DMS79 treated with DMSO at 0.1 percent for 48 hours (cell line): ENCODE results near the gene BEST3.
"Not testable (repeated sequence)": the region's sequence is repeated elsewhere in the genome, so short reads cannot be mapped to it uniquely, and the experiment has no call there.

Source experiments
- DNase-seq: peaks from one replicate; lab custom pipeline; 2025; lab: John Stamatoyannopoulos, UW

Gene BEST3

DNA sequence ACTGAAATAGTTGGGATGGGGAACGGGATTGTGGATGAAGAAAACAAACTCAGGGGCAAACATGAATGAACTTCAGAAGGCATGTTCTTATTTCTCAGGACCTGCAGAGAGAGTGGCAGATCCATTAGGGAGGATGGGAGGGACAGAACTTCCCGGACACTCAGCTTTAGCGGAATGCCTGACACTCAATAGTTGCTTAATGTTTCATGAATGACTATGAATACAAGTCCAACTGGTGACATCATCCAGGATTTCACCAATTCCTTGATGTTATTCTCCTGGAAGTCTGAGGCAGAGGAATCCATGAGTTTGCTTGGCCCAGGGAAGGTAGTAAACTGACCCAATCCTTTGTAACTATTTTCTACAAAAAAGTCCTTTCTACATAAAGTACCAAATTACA lies 50.6 kb downstream of the BEST3 start:
- DNase-seq: no peak

DNA sequence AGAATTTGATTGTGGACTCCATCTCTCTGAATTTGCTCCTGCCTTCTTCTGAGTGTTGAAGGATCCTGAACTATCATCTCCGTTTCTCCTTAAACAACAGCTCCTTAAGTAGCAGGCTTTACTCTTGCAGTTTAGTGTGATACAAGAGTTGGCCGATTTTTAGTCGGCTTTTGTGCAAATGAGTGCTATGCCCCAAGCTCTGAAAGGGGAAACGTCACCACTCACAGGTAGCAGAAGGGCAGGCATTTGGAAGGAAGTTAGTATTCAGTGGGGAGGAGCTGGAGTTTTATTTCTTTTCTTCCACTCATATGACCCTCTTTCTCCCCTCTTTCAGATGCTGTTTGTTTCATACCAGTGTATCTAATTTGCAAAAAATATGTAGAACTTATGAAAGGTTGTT lies 51.9 kb downstream of the BEST3 start:
- no peak for DNase-seq

DNA sequence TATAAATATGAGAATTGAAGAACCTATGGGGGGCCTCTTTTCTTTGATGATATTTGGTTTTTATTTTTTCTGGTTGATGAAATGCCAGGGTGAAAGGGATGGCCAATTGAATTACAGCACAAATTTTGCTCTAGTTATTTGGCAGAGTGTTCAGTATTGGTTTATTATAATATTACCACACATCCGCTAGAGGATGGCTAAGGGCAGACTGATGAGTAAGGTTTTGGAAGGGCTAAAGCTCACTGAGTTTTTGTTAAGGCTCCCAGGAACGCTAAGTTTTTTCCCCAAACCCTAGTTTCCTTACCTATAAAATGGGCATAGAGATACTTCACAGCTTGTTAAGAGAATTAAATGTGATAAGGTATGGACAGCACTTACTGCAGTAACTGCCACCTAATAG lies 54.1 kb downstream of the BEST3 start:
- DNase-seq: no peak

DNA sequence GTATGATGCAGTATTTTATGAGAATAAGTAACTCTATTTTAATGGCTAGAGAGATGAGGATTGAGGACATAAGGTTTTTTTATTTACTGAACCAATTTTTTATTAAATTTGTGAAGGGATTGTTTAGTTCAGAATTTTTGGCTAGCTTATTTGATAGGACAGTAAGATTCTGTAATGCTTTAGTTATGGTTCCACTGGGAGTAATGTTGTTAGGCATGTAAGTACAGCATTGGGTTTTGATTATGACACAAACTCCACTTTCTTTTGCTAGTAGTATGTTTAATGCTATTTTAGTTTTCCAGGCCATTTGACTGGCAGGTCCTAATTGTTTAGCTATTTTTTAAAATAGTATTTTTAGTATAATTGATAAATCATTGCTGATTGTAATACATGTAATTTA lies 54.6 kb downstream of the BEST3 start:
- DNase-seq: no peak

DNA sequence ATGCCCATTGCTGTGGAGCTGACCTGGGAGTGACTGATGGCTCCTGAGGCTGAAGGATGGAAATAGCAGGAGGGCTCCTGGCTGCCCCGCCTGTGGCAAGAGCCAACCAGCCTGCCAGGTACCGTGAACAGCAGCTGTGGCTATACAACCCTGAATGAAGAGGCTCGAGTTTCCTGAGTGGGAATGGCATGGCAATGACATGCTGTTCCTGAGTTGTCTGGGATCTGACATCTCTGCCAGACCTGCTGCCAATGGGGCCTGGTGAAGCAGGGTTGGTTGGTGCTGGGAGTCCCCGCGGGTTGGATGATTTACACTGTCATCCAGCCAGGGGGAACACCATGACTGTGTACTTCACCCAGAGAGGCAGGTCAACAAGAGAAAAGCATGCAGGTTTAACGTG lies 56.6 kb downstream of the BEST3 start:
- no peak for DNase-seq

DNA sequence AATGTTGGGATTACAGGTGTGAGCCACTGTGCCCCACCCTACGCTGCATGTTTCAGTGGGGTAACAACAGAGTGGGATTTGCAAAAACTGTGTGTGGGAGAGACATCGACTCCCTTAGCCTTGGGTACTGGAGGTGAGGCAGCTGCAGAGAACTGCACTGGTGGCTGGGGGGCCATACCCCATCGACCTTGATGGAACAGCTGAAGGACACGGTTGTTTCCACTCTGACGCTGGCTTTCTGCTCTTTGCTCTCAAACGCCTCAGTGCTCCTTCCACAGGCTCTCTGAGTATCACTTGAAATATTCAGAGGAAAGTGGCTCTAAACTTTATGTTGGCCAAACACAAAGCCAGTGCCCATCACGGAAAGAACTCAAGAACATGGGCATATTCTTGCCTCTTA lies 57.6 kb downstream of the BEST3 start:
- no peak for DNase-seq

DNA sequence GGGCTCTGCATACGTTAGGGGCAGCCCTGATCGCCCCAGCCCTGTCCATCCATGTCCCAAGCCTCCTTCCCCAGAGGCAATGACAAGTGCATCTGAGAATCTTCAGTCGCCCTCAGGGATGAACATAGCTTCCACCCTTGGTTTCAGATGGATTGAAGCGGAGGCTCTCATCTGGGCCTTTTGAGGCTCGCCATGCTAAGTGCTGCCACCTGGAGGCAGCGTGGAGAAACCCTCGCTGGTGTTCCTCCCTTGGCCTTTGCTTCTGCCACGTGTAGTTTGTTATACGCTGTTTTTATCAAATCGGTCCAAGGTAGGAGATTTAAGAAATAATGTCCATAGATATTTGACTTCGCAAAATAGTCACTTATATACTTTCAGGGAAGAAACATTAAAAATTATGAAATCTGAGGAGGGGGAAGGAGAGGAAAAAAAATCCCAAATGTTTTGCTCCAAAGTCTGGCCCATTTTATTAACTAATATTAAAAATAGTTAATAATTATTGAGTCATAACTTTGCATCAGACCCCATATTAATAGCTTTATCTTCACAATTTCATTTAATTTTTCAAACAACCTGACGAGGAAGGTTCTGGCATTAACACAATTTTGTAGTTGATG lies 59.6 kb downstream of the BEST3 start:
- no peak for DNase-seq

DNA sequence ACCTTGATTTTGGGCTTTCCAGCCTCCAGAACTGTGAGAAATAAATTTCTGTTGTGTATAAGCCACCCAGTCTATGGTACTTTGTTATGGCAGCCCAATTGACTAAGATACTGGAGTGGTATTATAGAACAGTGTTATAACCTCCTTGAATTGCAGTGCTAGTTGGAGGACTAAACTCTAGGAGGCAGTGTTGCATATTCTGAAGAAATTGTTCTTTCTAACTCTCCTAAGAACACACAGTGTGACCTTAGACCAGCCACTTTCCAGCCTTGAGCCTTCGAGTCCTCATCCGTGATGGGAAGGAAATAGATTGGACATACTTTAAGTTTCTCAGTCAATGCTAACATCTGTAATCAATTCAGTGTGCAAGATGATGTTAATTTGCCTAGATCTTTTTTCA lies 66.0 kb downstream of the BEST3 start:
- no peak for DNase-seq

DNA sequence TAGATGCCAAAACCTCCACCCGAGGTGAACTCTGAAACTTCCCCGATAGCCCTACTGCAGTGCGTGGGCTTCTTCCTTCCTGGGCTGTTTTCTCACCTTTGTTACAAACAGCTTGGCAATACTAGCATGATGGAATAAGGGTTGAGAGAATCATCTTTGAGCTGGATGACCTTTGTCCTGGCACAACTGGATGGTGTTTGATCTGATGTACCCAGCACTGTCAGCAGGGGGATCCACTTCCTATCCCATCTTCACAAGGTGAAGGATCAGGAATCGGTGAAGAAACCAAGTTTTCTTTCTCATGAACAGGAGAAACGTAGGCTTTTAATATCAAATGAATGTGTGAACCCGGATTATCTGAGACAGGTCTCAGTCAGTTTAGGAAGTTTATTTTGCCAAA lies 68.9 kb downstream of the BEST3 start:
- DNase-seq: no peak

DNA sequence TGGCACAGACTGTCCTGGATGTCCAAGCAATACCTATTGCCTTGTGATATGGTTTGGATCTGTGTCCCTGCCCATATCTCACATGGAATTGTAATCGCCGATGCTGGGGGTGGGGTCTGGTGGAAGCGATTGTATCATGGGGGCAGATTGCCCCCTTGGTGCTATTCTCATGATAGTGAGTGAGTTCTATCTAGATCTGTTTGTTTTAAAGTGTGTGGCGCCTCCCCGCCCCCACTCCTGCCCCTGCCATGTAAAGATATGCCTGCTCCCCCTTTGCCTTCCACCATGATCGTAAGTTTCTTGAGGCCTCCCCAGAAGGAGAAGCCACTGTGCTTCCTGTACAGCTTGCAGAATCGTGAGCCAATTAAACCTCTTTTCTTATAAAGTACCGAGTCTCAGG lies 71.6 kb downstream of the BEST3 start:
- DNase-seq: no peak

DNA sequence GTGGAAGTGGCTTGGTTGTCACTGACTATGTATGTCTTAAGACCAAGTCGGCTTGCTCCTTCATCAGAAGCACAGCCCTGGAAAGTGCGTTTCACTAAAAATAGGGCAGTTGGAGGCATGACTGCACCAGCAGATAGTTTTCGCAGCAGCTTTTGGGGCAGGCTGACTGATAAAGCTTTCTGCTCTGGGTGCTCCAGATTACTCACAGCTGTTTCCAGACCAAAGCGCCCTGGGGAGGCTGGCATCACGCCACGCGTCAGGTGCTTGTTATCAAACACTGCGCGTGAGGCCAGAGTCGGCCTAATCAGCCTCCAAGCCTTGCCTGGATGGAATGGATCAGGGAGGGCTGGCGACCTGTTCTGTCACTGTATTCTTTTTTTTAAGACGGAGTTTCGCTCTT lies 75.1 kb downstream of the BEST3 start:
- DNase-seq: no peak

DNA sequence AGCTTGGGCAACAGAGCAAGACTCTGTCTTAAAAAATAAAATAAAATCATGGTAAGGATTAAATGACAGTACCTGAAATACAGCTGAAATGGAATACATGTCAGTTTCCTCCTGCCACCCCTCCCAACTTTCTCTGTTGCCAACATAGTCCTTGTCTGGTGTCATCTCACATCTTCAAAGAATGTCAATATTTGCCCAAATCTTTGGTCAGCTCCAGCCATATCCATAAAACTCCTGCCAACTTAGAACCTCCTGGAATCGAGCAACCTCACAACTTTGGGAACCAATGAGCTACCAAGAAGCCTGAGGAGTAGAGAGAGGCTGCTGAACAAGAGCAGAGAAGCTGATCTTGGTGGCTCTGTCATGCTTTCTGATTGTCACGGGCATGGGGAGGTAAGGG lies 77.6 kb downstream of the BEST3 start:
- DNase-seq: no peak

DNA sequence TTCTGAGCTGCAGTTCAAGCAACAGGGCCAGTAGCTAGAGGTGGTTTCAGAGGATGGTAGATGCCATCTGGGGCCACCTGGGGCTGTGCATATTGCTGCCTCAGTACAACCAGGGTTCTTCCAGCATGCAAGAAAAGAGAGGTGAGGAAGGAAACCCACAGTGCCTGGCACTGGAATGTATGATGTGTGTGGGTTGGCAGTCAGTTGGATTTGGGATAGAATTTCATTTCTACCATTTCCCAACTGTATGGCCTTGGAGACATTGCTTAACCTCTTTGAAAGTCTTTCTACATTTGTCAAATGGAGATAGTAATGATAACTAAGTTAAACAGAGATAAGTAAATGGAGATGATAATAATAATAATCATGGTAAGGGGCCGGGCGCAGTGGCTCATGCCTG lies 78.2 kb downstream of the BEST3 start:
- DNase-seq: no peak

DNA sequence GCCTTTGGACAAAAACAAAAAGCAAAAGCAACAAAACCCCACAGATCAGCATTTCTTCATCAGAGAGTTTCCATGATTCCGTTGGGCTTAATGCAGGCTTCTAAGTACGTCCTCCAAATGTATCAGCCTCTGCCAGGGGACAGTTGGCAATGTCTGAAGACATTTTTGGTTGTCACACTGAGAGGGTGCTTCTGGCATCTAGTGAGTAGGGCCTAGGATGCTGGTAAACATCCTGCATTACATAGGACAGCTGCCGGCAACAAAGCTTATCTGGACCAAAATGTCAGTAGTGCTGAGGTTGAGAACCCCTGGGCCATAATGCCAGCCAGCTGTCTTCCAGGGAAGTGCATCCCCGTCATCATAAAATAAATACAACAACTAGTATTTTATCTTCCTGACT lies 79.0 kb downstream of the BEST3 start:
- DNase-seq: no peak

DNA sequence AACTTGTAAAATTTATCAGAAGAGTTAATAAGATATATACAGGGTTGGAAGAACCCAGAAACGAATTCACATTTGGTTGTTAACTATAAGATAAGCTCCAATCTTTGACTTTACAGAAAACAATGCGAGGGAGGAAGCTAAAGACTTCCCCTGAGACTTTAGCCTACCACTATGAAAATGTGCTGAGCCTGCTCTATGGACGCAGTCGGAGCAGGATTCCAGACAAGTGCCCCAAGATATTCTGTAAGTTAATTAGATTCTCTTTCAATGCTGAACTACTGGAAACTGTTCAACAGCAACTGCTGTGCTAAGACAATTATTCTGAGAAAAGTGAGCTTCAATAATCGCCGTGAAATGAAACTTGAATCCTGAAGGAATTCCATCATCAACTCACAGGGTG lies 80.1 kb downstream of the BEST3 start:
- no peak for DNase-seq

DNA sequence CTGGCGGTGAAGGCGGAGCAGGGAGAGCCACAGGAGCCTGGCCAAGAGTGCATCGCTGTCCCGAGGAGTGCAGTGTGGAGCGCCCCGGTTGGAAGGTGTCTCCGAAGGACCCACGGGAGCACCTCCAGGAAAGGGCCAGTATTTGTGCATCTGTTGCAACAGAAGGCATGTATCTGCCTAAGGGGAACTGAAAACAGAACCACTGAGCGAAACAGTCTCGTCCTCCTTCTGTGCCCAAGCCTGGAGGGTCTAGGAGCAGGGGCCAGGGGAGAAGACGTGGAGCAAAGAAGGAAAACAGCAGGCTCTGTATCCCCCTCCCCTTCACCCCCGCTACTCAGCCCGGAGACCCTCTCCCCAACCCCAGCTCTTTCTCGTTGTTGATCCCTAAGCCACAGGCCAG lies 83.1 kb downstream of the BEST3 start:
- DNase-seq: no peak

DNA sequence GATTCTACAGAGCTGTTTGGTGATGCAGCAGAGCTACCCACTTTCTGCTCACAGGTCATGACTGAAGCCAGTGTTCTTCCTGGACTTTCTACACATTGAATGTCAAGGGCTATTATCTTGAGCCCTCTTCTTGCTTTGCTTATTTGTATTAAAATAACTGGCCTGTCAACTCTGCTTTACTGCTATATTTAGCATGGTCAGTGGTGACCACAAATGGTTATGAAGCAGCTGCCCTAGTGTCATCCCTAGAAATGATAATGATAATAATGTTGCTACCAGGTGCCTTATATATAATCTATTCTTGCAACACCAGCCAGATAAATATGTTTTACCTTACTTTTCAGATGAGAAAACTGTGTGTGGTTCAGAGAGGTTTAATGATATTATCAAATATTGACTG lies 85.8 kb downstream of the BEST3 start:
- no peak for DNase-seq

DNA sequence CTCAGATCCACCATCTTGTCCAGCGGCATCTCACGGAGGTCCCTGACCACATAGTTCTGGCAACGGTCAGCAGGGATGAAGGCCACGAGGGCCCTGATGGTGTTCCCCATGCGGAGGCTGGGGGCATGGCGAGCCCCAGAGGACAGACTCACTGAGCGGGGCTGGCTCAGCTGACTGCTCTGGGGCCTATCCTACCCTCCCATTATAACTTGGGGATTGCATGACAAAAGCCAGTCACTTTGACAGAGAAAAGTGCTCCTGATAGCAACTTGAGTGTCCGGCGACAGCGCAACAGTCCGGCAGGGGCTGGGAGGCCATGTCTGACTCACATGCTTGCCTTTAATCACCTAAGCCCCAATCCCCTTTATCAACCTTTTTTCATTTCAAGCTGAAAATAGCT lies 88.4 kb downstream of the BEST3 start, which contains the start of gene LRRC10:
Gene LRRC10 (minus strand): TSS at position 179 of the 400 bp plus-strand sequence. CDS start 69 bp downstream, at position 110.
- no peak for DNase-seq

DNA sequence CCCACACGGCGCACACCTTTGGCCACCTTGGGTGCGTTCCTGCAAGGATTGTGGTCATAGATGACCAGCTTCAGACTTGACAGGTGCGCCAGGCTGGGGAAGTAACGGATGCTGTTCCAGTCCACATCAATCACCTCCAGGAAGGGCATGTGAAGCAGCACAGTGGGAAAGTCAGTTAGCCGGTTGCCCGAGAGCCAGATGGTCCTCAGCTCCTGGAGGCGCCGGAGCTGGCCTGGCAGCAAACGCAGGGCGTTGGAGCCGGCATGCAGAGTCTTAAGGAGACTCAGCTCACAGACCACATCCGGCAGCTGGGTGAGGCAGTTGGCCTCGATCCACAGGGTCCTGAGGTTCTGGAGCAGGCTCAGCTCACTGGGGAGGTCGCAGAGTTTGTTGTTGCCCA lies 89.0 kb downstream of the BEST3 start:
- no peak for DNase-seq

DNA sequence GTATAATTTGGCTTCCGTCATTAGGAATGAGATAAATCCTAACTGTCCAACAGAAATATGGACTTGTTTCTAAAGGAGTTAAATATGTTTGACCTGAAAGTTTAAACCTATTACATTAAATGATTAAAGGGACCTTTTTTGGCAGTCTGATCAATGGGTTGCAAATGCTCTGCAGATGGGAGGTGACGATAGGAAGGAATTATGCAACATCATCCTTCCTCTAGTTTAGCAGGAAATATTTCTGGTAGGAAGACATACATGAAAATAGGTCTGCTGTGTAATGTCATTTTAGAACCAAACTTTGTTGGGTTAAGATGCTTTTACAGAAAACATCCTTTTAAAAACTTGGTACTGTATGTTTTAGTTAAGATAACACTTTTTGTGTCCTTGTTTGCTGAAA lies 91.0 kb downstream of the BEST3 start:
- no peak for DNase-seq

DNA sequence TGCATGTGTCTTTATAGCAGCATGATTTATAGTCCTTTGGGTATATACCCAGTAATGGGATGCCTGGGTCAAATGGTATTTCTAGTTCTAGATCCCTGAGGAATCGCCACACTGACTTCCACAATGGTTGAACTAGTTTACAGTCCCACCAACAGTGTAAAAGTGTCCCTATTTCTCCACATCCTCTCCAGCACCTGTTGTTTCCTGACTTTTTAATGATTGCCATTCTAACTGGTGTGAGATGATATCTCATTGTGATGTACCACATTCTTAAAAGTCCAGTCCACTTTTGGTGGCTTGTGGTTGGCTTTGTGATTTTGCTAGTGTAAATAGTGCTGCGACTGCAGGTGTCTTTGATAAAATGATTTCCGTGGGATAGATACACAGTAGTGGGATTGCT lies 94.8 kb downstream of the BEST3 start:
- not testable (repeated sequence) for DNase-seq
